T-cell (primary cell): ENCODE data around the gene GTPBP1. TPM values are rescaled to one million over a fixed set of nuclear protein-coding genes. Genes with fewer than 3 reads are reported as not detected.

Experiments used
- ATAC-seq, 4 experiments: fragments of 200-7000 bp in 3 of 4; fragments of 150-1000 bp in 1 of 4; cut with Tn5 transposase; replicated peaks in 1 of 4; 1 replicate in 3 of 4; 2 replicates in 1 of 4; pipeline ENCODE4 v1.10.0; 2021; ENCODE audit warnings: moderate library complexity in 3 of 4, mild to moderate bottlenecking in 2 of 4, moderate number of reproducible peaks in 1 of 4
- CTCF ChIA-PET, 2 donors: fragments of 300-600 bp; sonication (Branson Sonifier 250); formaldehyde crosslinking; loops; one replicate each; lab custom pipeline; 2022; ENCODE audit warnings: antibody characterized with exemption in 2 of 2; lab: Charles Lee
- POLR2A ChIA-PET, 2 donors: fragments of 300-600 bp; sonication (Branson Sonifier 250); formaldehyde crosslinking; loops; one replicate each; lab custom pipeline; 2022; ENCODE audit warnings: antibody characterized with exemption in 2 of 2; lab: Charles Lee
- DNase-seq, 35 experiments: peaks; one replicate each; pipeline versions ENCODE4 v3.0.0 to v3.0.0-alpha.2; 2013 to 2023
- H3K27ac ChIP-seq: one replicate; pipeline ENCODE4 v1.5.1; 2013; ENCODE audit warnings: low read length
- H3K27me3 ChIP-seq, 2 experiments: replicated peaks in 1 of 2; 1 replicate in 1 of 2; 2 replicates in 1 of 2; pipeline versions ENCODE4 v1.6.1 to v1.7.0; 2013; ENCODE audit warnings: low read length in 1 of 2, mixed read lengths in 1 of 2; ENCODE audit not compliant: control insufficient read depth in 2 of 2, insufficient read depth in 2 of 2; ENCODE audit errors: extremely low read depth in 1 of 2
- H3K36me3 ChIP-seq, 2 donors: 1 replicate in 1 of 2; 2 replicates in 1 of 2; pipeline versions ENCODE4 v1.6.1 to v1.7.0; 2013; ENCODE audit warnings: low read length in 1 of 2; ENCODE audit not compliant: control insufficient read depth in 2 of 2, insufficient read depth in 1 of 2; ENCODE audit errors: extremely low read depth in 1 of 2
- H3K4me1 ChIP-seq, 2 experiments: 1 replicate in 1 of 2; 2 replicates in 1 of 2; pipeline versions ENCODE4 v1.6.1 to v1.7.0; 2013; ENCODE audit warnings: low read length in 2 of 2, mixed read lengths in 1 of 2; ENCODE audit not compliant: insufficient read depth in 2 of 2, control insufficient read depth in 1 of 2; ENCODE audit errors: extremely low read depth in 1 of 2
- H3K4me3 ChIP-seq, 2 donors: 1 replicate in 1 of 2; 2 replicates in 1 of 2; pipeline versions ENCODE4 v1.5.1 to v1.7.0; 2013; ENCODE audit warnings: mild to moderate bottlenecking in 2 of 2, low read length in 1 of 2, moderate library complexity in 1 of 2; ENCODE audit not compliant: control insufficient read depth in 1 of 2; ENCODE audit errors: extremely low read depth in 1 of 2
- H3K9me3 ChIP-seq: 2 replicates; pipeline ENCODE4 v1.7.0; 2013
- H3K27ac Mint-ChIP-seq, 2 donors: one replicate each; pipeline ENCODE4 v1.8.0; 2020 to 2021; ENCODE audit warnings: mild to moderate bottlenecking in 2 of 2, mixed read lengths in 2 of 2
- H3K27me3 Mint-ChIP-seq, 2 donors: one replicate each; pipeline ENCODE4 v1.8.0; 2021 to 2022; ENCODE audit warnings: mixed read lengths in 2 of 2
- H3K36me3 Mint-ChIP-seq: one replicate; pipeline ENCODE4 v1.8.0; 2021; ENCODE audit warnings: mixed read lengths
- H3K4me1 Mint-ChIP-seq, 3 donors: one replicate each; pipeline ENCODE4 v1.8.0; 2020 to 2022; ENCODE audit warnings: mixed read lengths in 3 of 3, mild to moderate bottlenecking in 1 of 3
- H3K4me3 Mint-ChIP-seq, 3 donors: one replicate each; pipeline ENCODE4 v1.8.0; 2020 to 2022; ENCODE audit warnings: mild to moderate bottlenecking in 3 of 3, mixed read lengths in 3 of 3, moderate library complexity in 3 of 3
- H3K9me3 Mint-ChIP-seq, 3 donors: one replicate each; pipeline ENCODE4 v1.8.0; 2020 to 2022; ENCODE audit warnings: mixed read lengths in 3 of 3
- WGBS: methylation state at CpG from one replicate; pipeline ENCODE4 v1.1.5; 2013; ENCODE audit warnings: missing lambda C conversion rate; ENCODE audit not compliant: insufficient coverage; 5-methylcytosine and 5-hydroxymethylcytosine counted together
- total RNA-seq, 35 experiments: library from RNA in 6 of 35; stranded (reverse) in 6 of 35; fragments of 120-200 nt in 1 of 35; gene quantifications; one replicate each; pipeline versions ENCODE4 v1.2.1 to v1.2.4 and lab custom pipeline; 2013 to 2026

Gene GTPBP1
- total RNA-seq, 5 donors from 2014 or later (not counting 1 experiment from before 2014, with no cell fraction given): 79.1 to 229 (median 83.3) TPM

- POLR2A ChIA-PET: interaction anchor here (0.6 to 1.2 kb wide), 2 partner anchors 45 to 272 kb away, joined by 3 to 9 read pairs; partner anchors contain the start of gene GTPBP1 (in 1 of the 2)
These were observed 44.9 kb downstream of the GTPBP1 start for GRCh38 chr22:38750638-38751037.

GRCh38 chr22:38751066-38751421, 45.3 kb downstream of the GTPBP1 start:
- POLR2A ChIA-PET: interaction anchor here (0.6 to 1.2 kb wide), 2 partner anchors 46 to 272 kb away, joined by 3 to 9 read pairs; partner anchors contain the start of gene GTPBP1 (in 1 of the 2)
- no peaks in the 10 kb centered on the region for H3K27me3 ChIP-seq
- peak overlapping the region; percentile 59 to 89 for H3K4me3 ChIP-seq
- H3K27ac ChIP-seq: peak overlapping the region; percentile 81
- H3K36me3 ChIP-seq: peaks cover 25 to 76% of the 10 kb centered on the region in 2 donors
- CTCF ChIA-PET: interaction anchor here in 1 of 2 donors (1.4 kb wide), 1 partner anchor 45 kb away, joined by 7 read pairs; the partner anchor contains the start of gene GTPBP1
- ATAC-seq: no peak
- no peak for DNase-seq
- Mint-ChIP-seq H3K9me3 (no peaks in the 10 kb centered on the region), H3K27ac (peak overlapping the region; percentile 100), H3K4me3 (peak overlapping the region; percentile 91 to 100 (median 99)), H3K36me3 (peaks cover 64% of the 10 kb centered on the region), H3K4me1 (peaks cover 51 to 60% (median 59%) of the 10 kb centered on the region in 3 donors), H3K27me3 (no peaks in the 10 kb centered on the region)
- H3K9me3 ChIP-seq: no peaks in the 10 kb centered on the region
- peaks cover 22 to 72% of the 10 kb centered on the region in 2 experiments for H3K4me1 ChIP-seq
- WGBS: 52% methylated on average over 6 of the region's 12 CpGs

More at GRCh38 chr22:38750638-38751037, 44.9 kb downstream of the GTPBP1 start:
- Histone ChIP-seq H3K36me3 (peaks cover 29 to 80% of the 10 kb centered on the region in 2 donors), H3K27me3 (no peaks in the 10 kb centered on the region), H3K4me3 (peak overlapping the region; percentile 59 to 89), H3K9me3 (no peaks in the 10 kb centered on the region), H3K4me1 (peaks cover 22 to 76% of the 10 kb centered on the region in 2 experiments), H3K27ac (peak overlapping the region; percentile 81)
- Mint-ChIP-seq H3K9me3 (no peaks in the 10 kb centered on the region), H3K4me3 (peak overlapping the region; percentile 91 to 100 (median 99)), H3K4me1 (peaks cover 51 to 64% (median 62%) of the 10 kb centered on the region in 3 donors), H3K27ac (peak overlapping the region; percentile 100), H3K27me3 (no peaks in the 10 kb centered on the region), H3K36me3 (peaks cover 64% of the 10 kb centered on the region)
- ATAC-seq (no peak), DNase-seq (no peak)
- CTCF ChIA-PET: no interaction called here
- 37% methylated on average over 15 of the region's 17 CpGs for WGBS

- Histone ChIP-seq H3K9me3 (no peaks in the 10 kb centered on the region), H3K4me3 (peak overlapping the region; percentile 78 to 89), H3K27me3 (no peaks in the 10 kb centered on the region), H3K4me1 (peaks cover 22 to 72% of the 10 kb centered on the region in 2 experiments), H3K27ac (peak overlapping the region; percentile 81), H3K36me3 (peaks cover 24 to 70% of the 10 kb centered on the region in 2 donors)
- peak overlapping the region; percentile 100 for H3K27ac Mint-ChIP-seq
- H3K27me3 Mint-ChIP-seq: no peaks in the 10 kb centered on the region
- ATAC-seq: peak; percentile 52 to 67 (median 60)
- WGBS: 2% methylated on average over 13 of the region's 24 CpGs
- H3K9me3 Mint-ChIP-seq: no peaks in the 10 kb centered on the region
- peaks cover 64% of the 10 kb centered on the region for H3K36me3 Mint-ChIP-seq
- ChIA-PET CTCF (interaction anchor here in 1 of 2 donors (0.7 to 1.4 kb wide), 2 partner anchors 27 to 46 kb away, joined by 3 to 7 read pairs; partner anchors contain the start of gene GTPBP1), POLR2A (interaction anchor here (0.5 to 1.2 kb wide), 5 partner anchors 12 to 486 kb away, joined by 3 to 7 read pairs (median 4); partner anchors contain the start of gene GTPBP1 (in 1 of the 2))
- DNase-seq: peak; percentile 67 to 88 (median 78)
- H3K4me3 Mint-ChIP-seq: peak overlapping the region; percentile 91 to 100 (median 99)
- peaks cover 55 to 62% (median 61%) of the 10 kb centered on the region in 3 donors for H3K4me1 Mint-ChIP-seq
These were observed 45.9 kb downstream of the GTPBP1 start for GRCh38 chr22:38751422-38752346.

GRCh38 chr22:38753948-38754750, 48.4 kb downstream of the GTPBP1 start:
- H3K4me3 ChIP-seq: peak overlapping the region; percentile 78 to 89
- ATAC-seq (no peak), DNase-seq (peak in 3 of 35 experiments; percentile 37 to 56 (median 40))
- no peaks in the 10 kb centered on the region for H3K9me3 ChIP-seq
- H3K4me1 ChIP-seq: peaks cover 40 to 82% of the 10 kb centered on the region in 2 experiments
- WGBS: 0% methylated on average over 3 of the region's 12 CpGs
- CTCF ChIA-PET: interaction anchor here in 1 of 2 donors (0.6 kb wide), 1 partner anchor 41 kb away, joined by 5 read pairs; no protein-coding TSS in a partner anchor
- Mint-ChIP-seq H3K27me3 (no peaks in the 10 kb centered on the region), H3K27ac (peak overlapping the region; percentile 100), H3K4me1 (peaks cover 72 to 75% (median 74%) of the 10 kb centered on the region in 3 donors), H3K4me3 (peak overlapping the region; percentile 91 to 100 (median 99)), H3K9me3 (no peaks in the 10 kb centered on the region), H3K36me3 (peaks cover 52% of the 10 kb centered on the region)
- POLR2A ChIA-PET: interaction anchor here in 1 of 2 donors (1.0 kb wide), 1 partner anchor 19 kb away, joined by 3 read pairs; no protein-coding TSS in a partner anchor
- no peaks in the 10 kb centered on the region for H3K27me3 ChIP-seq
- H3K27ac ChIP-seq: peak overlapping the region; percentile 81
- H3K36me3 ChIP-seq: peaks cover 19 to 48% of the 10 kb centered on the region in 2 donors

GRCh38 chr22:38754751-38755154, 49.0 kb downstream of the GTPBP1 start:
- H3K4me3 Mint-ChIP-seq: peak overlapping the region; percentile 91 to 100 (median 99)
- ChIA-PET CTCF (interaction anchor here (0.5 to 0.6 kb wide), 3 partner anchors 13 to 184 kb away, joined by 3 to 5 read pairs (median 3); no protein-coding TSS in a partner anchor), POLR2A (interaction anchor here (0.6 to 1.0 kb wide), 2 partner anchors 19 to 33 kb away, joined by 3 to 7 read pairs; no protein-coding TSS in a partner anchor)
- H3K9me3 Mint-ChIP-seq: no peaks in the 10 kb centered on the region
- DNase-seq (peak in 9 of 35 experiments; percentile 23 to 55 (median 34)), ATAC-seq (no peak)
- 0% methylated on average over 8 of the region's 12 CpGs for WGBS
- H3K27ac Mint-ChIP-seq: peak overlapping the region; percentile 100
- Histone ChIP-seq H3K27me3 (no peaks in the 10 kb centered on the region), H3K9me3 (no peaks in the 10 kb centered on the region), H3K36me3 (peaks cover 15 to 41% of the 10 kb centered on the region in 2 donors), H3K4me3 (peak overlapping the region; percentile 78 to 89), H3K27ac (peak overlapping the region; percentile 81), H3K4me1 (peaks cover 40 to 82% of the 10 kb centered on the region in 2 experiments)
- H3K4me1 Mint-ChIP-seq: peaks cover 69 to 75% (median 71%) of the 10 kb centered on the region in 3 donors
- H3K27me3 Mint-ChIP-seq: no peaks in the 10 kb centered on the region
- peaks cover 46% of the 10 kb centered on the region for H3K36me3 Mint-ChIP-seq
